Stimulated activated CD4-positive, alpha-beta T cell treated with anti-CD3 and anti-CD28 coated beads, Interleukin-1b, Interleukin-23, amount 100 ng/mL, for 4 hours (primary cell): ENCODE results near the gene MAZ.
A peak's percentile ranks its signal among the peaks of the same experiment; 100 is the strongest.
"Not testable (repeated sequence)": the region's sequence is repeated elsewhere in the genome, so short reads cannot be mapped to it uniquely, and the experiment has no call there.

Experiments used
- DNase-seq, 2 donors: peaks; one replicate each; pipeline ENCODE4 v3.0.0-alpha.2; 2020; ENCODE audit warnings: low read depth in 2 of 2

The MAZ gene

DNA sequence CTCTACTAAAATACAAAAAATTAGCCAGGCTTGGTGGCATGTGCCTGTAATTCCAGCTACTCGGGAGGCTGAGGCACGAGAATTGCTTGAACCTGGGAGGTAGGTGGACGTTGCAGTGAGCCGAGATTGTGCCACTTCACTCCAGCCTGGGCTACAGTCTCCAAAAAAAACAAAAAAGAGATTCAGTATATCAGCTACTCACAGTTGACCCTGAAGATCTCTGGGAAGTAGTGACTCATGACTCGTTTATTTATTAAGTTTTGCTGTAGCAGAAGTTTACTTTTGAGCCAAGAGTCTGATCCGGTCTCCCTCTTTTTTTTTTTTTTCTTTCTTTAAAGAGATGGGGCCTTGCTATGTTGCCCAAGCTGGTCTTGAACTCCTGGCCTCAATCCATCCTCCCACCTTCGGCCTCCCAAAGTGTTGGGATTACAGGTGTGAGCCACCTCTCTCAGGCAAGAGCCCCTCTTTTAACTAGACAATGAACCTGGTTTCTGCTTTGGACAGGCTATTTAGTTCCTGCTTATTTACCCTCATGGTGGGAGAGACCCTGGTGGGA is 18.3 kb downstream of the MAZ start:
- no peak for DNase-seq

DNA sequence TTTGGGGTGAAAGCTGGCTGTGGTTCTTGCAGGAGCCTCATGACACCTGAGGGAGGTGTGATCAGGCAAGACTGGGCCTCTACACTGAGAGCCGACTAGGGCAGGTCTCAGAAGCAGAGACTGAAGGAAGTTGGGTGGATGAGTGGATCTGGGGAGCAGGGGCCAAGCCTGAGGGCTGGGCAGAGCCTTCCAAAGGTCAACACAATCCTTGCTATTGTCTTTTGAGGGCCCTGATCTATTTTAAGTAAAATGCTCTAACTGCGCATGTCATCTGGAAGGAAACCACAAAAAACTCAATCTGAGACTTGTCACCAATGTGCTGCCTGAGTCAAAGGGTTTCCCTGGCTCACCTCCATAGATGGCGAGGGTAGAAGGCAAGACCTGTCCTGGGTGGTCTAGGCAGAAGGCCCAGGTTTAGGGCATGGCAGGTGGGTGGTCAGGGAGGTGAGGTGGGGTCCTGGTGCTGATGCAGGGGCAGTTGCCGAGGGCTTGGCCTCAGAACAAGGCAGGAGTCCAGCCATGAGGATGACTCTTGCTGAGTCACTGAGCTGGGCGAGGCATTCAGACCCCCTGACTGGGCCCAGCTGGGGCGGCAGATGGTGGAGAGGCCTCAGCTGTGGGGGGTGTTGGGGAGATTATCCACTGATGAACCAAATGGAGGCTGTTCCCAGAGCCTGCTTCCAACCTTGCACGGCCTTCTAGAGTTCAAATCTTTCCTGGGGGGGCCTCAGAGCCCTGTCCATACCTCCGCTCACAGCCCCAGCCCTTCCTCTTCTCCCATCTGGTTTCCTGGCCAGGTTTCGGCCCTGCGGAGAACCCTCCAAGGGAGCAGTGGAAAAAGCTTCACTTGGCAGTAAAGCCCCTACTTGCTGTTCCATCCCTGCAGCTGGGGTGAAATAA is 19.1 kb downstream of the MAZ start:
- DNase-seq, result no peak

DNA sequence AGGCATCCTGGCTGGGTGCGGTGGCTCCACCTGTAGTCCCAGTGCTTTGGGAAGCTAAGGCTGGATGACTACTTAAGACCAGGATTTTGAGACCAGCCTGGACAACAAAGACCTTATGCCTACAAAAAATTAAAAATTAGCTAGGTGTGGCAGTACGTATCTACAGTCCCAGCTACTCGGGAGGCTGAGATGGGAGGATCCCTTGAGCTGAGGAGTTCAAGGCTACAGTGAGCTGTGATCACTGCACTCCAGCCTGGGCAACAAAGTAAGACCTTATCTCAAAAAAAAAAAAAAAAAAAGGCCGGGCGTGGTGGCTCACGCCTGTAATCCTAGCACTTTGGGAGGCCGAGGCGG is 20.0 kb downstream of the MAZ start:
- no peak for DNase-seq

DNA sequence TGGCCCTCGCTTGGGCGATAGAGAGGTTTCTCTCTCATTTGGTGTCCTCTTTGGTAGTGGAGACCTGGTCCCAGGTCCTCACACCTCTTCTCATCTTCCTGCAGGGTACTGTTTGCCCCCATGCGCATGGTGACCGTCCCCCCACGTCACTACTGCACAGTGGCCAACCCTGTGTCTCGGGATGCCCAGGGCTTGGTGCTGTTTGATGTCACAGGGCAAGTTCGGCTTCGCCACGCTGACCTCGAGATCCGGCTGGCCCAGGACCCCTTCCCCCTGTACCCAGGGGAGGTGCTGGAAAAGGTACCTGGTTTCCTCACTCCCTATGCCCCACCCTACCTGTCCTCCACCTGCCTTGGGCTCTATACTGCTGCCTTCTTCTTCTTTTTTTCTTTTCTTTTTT is 24.4 kb downstream of the MAZ start:
- no peak for DNase-seq

DNA sequence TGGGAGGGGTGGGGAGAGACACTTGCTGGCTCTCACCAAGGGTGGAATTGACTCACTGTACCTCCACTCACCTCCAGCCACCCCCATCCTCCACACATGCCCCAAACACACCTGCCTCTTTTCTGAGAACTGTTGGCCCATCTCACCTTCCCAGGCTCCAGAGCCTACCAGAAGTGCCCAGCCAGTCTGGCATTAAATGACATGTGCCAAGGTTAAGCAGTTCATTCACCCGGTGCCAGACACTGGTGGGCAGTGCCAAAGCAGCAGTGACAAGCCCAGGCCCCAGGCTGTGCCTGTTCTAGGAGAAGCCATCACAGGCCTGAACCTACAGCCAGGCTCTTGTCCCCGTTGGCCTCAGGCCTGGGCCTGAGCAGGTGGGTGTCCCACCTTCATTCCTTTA is 25.2 kb downstream of the MAZ start:
- no peak for DNase-seq

DNA sequence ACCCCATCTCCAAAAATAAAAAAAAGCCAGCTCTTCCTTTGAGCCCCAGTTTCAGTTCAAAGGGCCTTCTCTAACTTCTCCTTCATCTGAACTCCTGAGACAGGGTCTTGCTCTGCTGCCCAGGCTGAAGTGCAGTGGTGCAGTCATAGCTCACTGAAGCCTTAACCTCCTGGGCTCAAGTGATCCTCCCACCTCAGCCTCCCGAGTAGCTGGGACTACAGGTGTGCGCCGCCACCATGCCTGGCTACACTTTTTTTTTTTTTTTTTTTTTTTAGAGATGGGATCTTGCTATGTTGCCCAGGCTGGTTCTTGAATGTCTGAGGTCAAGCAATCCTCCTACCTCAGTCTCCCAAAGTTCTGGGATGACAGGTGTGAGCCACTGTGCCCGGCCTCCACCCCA is 26.9 kb downstream of the MAZ start:
- not testable (repeated sequence) for DNase-seq

DNA sequence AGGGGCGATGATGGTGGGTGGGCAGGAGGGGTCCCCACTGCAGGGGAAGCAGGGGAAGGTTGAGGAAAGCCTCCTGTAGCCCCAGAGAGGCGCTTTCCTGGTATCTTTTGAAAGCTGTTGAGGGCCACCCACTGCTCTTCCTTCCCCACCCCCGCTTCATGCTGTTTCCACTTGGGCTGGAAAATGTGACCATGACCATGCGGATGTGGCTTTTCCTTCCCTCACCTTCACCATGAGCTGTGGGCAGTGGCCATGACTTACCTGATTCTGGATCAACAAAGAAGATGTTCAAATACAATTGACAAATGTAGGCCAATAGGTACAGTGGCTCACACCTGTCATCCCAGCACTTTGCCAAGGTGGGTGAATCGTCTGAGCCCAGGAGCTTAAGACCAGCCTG is 27.8 kb downstream of the MAZ start:
- no peak for DNase-seq

DNA sequence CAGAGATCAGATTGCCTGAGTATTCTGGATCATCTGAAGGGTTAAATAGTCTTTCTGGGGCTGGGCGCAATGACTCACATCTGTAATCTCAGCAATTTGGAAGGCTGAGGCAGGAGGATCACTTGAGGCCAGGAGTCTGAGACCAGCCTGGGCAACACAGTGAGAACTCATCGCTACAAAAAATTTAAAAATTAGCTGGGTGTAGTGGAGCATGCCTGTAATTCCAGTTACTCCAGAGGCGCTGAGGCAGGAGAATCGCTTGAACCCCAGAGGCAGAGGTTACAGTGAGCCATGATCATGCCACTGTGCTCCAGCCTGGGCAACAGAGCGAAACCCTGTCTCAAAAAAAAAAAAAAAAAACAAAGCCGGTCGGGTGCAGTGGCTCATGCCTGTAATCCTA is 29.6 kb downstream of the MAZ start:
- no peak for DNase-seq

DNA sequence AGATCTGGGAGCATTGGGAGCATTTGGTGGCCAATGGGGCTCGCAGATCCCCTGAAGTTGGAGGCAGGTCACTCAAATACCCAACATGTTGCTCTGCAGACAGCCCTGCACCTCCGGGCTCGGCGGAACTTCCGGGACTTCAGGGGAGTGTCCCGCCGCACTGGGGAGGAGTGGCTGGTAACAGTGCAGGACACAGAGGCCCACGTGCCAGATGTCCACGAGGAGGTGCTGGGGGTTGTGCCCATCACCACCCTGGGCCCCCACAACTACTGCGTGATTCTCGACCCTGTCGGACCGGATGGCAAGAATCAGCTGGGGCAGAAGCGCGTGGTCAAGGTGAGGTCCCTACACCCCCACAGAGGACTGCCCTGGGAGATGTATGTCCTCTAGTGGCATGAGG is 30.3 kb downstream of the MAZ start:
- no peak for DNase-seq

DNA sequence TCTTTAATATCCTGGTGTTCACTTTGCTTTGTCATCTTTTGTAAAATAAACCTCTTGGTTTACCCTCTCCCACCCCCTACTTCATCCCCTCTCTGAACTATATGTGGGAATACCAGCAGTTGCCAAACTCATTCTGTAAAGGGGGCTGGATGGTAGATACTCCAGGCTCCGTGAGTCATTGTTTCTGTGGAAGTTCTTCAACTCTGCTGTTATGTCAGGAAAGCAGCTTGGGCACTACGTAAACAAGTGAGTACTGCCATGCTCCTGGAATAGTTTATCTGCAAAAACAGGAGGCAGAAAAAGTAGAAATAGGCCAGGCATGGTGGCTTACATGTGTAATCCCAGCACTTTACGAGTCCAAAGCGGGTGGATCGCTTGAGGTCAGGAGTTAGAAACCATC is 31.5 kb downstream of the MAZ start:
- no peak for DNase-seq

DNA sequence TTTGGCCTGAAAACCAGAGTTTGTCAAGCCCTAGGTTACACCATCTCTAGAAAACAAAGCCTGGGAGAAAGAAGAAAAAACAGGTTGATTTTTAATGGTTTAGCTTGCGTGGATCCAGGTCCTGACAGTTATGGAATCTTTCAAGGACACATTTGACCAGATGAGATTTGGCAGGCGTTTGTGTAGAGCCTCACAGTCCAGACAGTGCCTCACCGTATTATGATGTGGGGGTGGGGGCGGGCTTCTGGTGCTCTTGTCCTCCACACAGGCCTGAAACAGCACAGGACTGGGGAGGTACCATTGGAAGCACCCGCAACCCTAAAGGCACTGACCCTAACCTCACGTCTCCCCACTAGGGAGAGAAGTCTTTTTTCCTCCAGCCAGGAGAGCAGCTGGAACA is 33.5 kb downstream of the MAZ start:
- no peak for DNase-seq

DNA sequence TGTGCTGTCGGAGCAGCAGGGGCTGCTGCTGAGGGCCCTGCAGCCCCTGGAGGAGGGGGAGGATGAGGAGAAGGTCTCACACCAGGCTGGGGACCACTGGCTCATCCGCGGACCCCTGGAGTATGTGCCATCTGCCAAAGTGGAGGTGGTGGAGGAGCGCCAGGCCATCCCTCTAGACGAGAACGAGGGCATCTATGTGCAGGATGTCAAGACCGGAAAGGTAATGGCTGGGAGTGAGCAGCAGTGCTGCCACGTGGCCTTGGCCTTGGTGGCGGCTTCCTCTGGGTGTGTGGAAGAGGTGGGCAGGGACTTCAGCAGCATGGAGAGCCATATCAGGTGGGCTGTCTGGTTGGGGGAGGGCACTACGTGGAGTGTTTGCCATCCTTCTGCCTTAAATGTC is 33.9 kb downstream of the MAZ start:
- DNase-seq, result no peak

DNA sequence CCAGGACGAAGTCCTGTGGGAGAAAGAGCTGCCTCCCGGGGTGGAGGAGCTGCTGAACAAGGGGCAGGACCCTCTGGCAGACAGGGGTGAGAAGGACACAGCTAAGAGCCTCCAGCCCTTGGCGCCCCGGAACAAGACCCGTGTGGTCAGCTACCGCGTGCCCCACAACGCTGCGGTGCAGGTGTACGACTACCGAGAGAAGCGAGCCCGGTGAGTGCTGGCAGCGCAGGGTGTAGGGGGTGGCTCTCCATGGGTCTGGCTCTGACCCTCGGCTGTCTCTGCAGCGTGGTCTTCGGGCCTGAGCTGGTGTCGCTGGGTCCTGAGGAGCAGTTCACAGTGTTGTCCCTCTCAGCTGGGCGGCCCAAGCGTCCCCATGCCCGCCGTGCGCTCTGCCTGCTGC is 35.3 kb downstream of the MAZ start:
- DNase-seq, result no peak

DNA sequence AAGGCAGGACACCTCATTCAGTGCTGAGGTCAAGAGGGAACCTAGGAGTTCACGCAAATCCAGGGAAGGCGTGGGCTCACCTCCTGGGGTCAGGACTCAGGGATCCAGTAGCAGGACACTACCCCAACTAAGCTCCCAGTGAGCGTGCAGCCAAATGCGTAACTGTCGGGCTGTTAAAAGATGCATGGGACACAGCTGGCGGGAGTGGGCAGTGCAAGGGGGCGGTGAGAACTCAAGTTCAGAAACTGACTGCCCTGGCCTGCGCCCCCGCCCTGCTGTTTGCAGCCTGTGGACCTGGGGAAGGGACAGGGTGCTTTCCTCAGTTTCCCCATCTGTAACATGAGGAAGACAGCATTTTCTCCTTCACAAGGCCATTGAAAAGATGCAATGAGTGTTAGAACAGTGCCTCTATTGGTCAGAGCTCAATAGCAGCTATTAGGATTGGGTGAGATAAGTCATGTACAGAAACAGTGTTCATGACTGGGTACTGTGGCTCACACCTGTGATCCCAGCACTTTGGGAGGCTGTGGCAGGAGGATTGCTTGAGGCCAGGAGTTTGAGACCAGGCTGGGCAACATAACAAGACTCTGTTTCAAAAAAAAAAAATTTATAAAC is 36.5 kb downstream of the MAZ start:
- DNase-seq, result no peak

DNA sequence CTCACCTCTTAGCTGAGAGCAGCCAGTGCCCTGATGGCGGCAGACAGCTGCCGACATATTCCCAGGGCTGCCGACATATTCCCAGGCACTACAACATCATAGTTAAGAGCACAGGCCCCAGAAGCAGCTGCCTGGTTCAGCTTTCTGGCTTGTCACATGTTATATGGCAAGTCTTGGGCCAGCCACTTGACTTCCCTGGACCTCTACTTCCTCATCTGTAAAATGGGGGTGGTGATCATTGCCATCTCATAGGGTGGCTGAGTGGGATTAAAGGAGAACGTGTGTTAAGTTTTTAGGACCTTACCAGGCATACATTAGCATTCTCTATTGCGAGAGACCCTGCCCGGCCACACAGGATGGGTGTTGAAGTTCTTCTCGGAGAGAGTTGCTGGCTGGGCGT is 37.6 kb downstream of the MAZ start:
- DNase-seq, result no peak

DNA sequence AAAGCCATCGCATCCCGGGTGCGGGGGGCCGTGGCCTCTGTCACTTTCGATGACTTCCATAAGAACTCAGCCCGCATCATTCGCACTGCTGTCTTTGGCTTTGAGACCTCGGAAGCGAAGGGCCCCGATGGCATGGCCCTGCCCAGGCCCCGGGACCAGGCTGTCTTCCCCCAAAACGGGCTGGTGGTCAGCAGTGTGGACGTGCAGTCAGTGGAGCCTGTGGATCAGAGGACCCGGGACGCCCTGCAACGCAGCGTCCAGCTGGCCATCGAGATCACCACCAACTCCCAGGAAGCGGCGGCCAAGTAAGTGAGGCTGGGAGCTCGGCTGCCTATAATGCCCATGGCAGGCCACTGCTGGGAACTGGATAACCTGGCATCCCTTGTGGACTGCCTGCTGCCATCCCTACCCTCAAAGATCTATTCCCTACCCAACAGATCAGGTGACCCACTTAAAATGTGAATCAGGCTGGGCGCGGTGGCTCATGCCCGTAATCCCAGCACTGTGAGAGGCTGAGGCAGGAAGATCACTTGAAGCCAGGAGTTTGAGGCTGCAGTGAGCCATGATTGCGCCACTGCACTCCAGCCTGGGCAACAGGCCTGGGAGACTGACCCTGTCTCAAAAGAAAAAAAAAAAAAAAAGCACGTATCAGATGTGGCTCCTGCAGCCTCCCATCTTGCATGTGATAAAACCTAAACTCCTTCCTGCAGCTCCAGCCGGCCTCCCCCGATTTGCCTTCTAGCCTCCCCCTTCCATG is 38.4 kb downstream of the MAZ start:
- no peak for DNase-seq

DNA sequence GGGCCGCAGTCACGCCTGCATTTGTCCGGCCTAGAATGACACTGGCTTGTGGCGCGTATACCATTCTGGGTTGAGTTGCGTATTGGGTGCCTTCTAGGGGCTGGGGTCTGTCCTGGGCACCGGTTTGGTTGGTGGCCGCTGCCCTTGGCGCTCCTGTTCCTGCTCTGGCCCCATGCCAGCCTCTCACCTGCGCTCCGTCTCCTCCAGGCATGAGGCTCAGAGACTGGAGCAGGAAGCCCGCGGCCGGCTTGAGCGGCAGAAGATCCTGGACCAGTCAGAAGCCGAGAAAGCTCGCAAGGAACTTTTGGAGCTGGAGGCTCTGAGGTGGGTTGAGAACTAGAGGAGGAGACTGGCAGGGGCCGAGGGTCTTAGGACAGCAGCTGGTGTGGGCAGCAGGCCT is 39.3 kb downstream of the MAZ start:
- no peak for DNase-seq

DNA sequence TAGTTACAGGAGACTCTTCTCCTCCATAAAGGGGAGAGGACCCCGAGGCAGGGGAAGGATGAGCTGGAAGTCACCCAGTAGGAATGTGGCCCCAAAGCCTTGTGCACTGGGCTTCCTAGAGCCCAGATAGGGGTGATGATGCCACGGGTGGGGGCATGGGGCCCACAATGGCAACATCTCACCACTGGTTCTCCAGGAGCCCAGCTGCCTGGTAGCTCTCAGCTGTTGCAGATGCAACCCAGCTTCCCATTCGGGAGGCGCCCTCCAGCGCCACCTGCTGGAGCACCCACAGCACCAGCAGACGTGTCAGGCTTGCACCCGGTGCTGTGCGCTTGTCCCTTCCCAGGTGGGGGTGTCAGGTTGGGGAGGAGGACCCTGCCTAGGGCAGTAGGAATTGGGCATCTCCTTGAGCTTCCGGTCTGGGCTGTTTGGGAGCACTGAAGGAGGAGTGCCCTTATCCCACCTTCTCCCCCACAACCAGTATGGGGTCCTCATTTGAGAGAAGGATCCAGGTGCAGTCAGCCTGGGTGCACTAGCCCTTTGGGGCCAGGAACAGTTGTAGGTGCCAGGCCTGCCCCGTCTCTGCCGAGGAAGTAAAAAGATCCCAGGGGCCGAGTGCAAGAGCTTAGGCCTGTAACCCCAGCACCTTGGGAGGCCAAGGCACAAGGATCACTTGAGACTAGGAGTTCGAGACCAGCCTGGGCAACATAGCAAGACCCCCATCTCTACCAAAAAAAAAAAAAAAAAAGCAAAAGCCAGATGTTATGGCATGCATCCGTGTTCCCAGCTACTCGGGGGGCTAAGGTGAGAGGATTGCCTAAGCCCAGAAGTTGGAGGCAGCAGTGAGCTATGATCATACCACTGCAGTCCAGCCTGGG is 42.3 kb downstream of the MAZ start:
- peak; percentile 81 for DNase-seq

DNA sequence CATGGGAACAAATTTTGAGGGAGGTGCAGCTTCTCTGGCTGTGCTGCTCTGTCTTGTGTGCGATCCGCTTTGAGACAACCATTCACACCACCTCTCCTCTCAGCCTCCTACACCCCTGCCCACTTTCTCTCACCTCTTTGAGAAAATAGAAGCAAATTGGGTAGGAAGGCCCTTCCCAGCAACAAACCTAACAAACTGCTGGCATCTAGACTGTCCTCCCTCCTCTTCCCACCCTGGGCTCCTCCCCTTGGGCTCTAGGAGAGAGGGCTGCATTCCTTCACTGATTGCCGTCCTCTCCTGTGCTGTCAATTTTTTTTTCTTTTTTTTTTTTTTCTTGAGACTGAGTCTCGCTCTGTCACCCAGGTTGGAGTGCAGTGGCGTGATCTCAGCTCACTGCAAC is 43.2 kb downstream of the MAZ start:
- no peak for DNase-seq

DNA sequence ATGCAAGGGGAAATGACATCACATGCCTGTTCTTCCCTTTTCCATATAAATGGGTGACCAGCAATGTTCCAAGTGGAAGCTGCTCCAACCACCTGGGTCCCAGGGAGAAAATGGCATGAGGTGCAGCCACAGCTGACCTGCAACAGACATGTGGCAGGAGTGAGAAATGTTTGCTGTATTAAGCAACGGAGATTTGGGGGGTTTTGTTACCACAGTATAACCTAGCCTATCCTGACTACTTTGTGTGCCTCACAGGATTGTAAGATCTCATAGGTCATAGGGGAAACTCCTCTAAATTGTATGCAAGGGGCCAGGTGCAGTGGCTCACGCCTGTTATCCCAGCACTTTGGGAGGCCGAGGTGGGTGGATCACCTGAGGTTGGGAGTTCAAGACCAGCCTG is 44.7 kb downstream of the MAZ start:
- no peak for DNase-seq

DNA sequence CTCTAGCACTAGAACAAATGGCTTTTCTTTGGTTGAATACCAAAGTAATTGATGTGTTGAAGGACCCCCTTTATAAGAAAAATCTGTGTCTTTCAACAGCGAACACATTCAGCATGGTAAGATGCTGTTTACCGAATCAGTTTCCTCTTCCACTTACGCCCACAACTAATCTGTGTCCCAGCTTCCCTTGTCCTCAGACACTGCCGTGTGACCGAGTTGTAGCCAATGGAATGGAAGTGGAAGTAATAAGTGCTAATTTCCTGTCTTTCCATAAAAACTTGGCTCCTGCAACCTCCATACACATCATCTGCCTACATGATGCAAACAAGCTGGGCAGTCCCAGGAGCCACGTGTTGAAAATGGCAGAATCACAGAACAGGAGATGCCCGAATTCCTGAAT is 46.3 kb downstream of the MAZ start:
- no peak for DNase-seq
